HG02623 (cell line): ENCODE measurements around the gene FLT3.
A peak's percentile ranks its signal among the peaks of the same experiment; 100 is the strongest.
"Not testable (repeated sequence)": the region's sequence is repeated elsewhere in the genome, so short reads cannot be mapped to it uniquely, and the experiment has no call there.

Experiments used
- ATAC-seq: cut with Tn5 transposase; IDR thresholded peaks from one replicate; pipeline ENCODE4 v1.9.1; 2021; ENCODE audit warnings: moderate library complexity; ENCODE audit not compliant: unreplicated experiment

The FLT3 gene

GRCh38 chr13:28046981-28047380 lies 53.4 kb downstream of the FLT3 start:
- ATAC-seq: no peak

GRCh38 chr13:28045861-28046260 lies 54.5 kb downstream of the FLT3 start:
- ATAC-seq: no peak

- no peak for ATAC-seq
These were observed 55.8 kb downstream of the FLT3 start for GRCh38 chr13:28044608-28045007.

GRCh38 chr13:28043224-28043623 lies 57.2 kb downstream of the FLT3 start:
- no peak for ATAC-seq

GRCh38 chr13:28041501-28041900 lies 58.9 kb downstream of the FLT3 start:
- ATAC-seq: no peak

- ATAC-seq: no peak
These were observed 59.3 kb downstream of the FLT3 start for GRCh38 chr13:28041031-28041461.

- ATAC-seq: no peak
These were observed 63.0 kb downstream of the FLT3 start for GRCh38 chr13:28037399-28037798.

GRCh38 chr13:28035146-28035782 lies 65.1 kb downstream of the FLT3 start:
- ATAC-seq: no peak

GRCh38 chr13:28033894-28034655 lies 66.3 kb downstream of the FLT3 start:
- no peak for ATAC-seq

- ATAC-seq: not testable (repeated sequence)
These were observed 67.9 kb downstream of the FLT3 start for GRCh38 chr13:28032438-28032837.

GRCh38 chr13:28031896-28032288 lies 68.5 kb downstream of the FLT3 start:
- no peak for ATAC-seq

- ATAC-seq: no peak
These were observed 69.0 kb downstream of the FLT3 start for GRCh38 chr13:28031220-28031895.

- ATAC-seq: no peak
These were observed 72.6 kb downstream of the FLT3 start for GRCh38 chr13:28027607-28028364.

- no peak for ATAC-seq
These were observed 73.3 kb downstream of the FLT3 start for GRCh38 chr13:28027071-28027470.

GRCh38 chr13:28026508-28026907 lies 73.9 kb downstream of the FLT3 start:
- ATAC-seq: no peak

- ATAC-seq: no peak
These were observed 77.4 kb downstream of the FLT3 start for GRCh38 chr13:28022848-28023518.

GRCh38 chr13:28014301-28014700 lies 86.1 kb downstream of the FLT3 start:
- ATAC-seq: no peak

- ATAC-seq: no peak
These were observed 86.9 kb downstream of the FLT3 start for GRCh38 chr13:28013482-28013881.

- ATAC-seq: peak; percentile 87
These were observed 87.5 kb downstream of the FLT3 start for GRCh38 chr13:28012896-28013295.

GRCh38 chr13:28012383-28012782 lies 88.0 kb downstream of the FLT3 start:
- ATAC-seq: no peak

- ATAC-seq: no peak
These were observed 90.3 kb downstream of the FLT3 start for GRCh38 chr13:28010046-28010445.
